Measurements from ENCODE around the gene WDR72. TPM values are rescaled to one million over a fixed set of nuclear protein-coding genes. Genes with fewer than 3 reads are reported as not detected.
"Not testable (repeated sequence)": the region's sequence is repeated elsewhere in the genome, so short reads cannot be mapped to it uniquely, and the experiment has no call there.

Gene WDR72
- total RNA-seq, 4 donors from 2014 or later = not detected

DNA sequence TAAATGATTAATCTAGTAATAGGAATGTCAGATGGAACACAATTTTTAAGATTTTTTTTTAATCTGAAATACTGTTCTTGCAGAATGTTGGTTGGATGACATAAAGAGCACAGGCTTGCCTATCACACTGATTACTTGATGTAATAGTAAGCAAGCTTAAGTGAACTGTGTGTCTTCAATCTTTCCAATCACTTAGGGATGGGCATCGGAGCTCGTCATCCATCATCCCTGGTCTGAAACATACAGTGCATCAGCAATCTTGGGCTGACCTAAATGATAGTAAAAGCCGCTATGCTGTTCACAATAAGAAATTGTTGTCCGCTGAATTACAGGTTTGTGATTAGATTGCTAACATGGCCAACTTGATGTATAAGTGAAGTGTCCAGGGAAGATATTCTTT, 195.8 kb downstream of the WDR72 start:
- no peak for DNase-seq (ENCODE audit: low spot score)
- no peak for ATAC-seq (ENCODE audit: low FRiP score)
- TF ChIP-seq, protein P1, sequence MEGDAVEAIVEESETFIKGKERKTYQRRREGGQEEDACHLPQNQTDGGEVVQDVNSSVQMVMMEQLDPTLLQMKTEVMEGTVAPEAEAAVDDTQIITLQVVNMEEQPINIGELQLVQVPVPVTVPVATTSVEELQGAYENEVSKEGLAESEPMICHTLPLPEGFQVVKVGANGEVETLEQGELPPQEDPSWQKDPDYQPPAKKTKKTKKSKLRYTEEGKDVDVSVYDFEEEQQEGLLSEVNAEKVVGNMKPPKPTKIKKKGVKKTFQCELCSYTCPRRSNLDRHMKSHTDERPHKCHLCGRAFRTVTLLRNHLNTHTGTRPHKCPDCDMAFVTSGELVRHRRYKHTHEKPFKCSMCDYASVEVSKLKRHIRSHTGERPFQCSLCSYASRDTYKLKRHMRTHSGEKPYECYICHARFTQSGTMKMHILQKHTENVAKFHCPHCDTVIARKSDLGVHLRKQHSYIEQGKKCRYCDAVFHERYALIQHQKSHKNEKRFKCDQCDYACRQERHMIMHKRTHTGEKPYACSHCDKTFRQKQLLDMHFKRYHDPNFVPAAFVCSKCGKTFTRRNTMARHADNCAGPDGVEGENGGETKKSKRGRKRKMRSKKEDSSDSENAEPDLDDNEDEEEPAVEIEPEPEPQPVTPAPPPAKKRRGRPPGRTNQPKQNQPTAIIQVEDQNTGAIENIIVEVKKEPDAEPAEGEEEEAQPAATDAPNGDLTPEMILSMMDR (IDR thresholded peaks at IDR 0.05) = no peak

DNA sequence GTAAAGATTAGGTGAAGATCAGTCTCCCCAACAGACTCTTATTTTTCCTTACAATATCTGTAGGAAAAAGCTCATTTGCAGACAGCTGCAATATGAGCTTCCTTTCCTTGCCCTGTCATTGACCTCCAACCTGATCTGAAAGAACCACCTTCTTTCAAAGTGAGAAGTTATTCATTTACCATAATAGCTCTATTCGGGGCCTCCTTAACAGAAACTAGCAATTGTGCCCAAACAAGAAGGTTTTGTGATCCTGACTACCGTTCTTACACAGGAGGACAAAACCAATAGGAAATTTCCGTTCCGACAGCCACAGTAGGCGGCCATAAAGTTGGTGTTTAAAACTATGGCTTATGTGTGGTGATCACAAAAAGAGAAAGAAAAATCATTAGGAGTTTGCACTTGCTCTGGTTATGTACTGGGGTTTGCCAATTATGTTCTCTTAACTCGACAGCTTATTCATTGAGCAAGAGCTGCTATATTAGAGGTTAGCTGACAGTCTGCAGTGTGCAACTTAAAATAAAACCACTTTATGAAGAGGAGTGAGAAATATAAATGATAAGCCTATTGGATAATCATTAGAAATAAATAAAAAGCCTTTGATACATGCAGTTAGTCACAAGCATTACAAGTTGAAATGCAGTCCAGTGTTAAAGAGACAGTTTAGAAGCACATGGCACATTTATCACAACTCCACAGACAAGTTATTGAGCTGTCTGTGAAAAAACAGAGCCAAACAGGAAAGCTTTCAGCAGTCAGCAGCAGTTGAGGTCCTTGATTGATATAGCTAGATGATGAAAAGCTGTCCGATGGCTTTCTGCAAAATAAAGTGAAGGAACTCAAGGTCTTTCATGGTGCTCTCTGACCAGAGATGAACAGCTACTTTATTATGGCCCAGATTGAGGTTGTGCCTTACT, 199.8 kb downstream of the WDR72 start:
- DNase-seq (ENCODE audit: low spot score) = no peak
- no peak for ATAC-seq (ENCODE audit: low FRiP score)
- TF ChIP-seq, protein P1 (IDR thresholded peaks at IDR 0.05) = no peak

DNA sequence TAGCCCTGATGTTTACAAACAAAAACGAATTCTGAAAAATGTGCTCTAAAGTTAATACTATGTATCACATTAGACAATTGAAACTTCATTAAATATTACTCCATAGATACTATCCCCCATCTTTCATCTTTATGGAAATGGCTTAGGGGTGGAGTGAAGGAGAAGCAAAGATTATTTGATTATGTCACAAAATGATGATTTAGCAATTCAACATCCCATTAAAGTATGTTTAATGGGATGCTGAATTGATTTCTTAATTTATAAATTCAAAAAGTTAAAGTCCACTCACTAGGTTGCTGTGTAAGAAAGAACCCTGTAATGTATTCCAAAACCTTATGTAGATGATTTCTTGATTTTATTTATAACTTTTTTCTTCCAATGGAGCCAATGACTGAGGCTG, 201.1 kb downstream of the WDR72 start:
- TF ChIP-seq, protein P1 (IDR thresholded peaks at IDR 0.05) = no peak
- ATAC-seq (ENCODE audit: low FRiP score) (no peak), DNase-seq (ENCODE audit: low spot score) (no peak)

DNA sequence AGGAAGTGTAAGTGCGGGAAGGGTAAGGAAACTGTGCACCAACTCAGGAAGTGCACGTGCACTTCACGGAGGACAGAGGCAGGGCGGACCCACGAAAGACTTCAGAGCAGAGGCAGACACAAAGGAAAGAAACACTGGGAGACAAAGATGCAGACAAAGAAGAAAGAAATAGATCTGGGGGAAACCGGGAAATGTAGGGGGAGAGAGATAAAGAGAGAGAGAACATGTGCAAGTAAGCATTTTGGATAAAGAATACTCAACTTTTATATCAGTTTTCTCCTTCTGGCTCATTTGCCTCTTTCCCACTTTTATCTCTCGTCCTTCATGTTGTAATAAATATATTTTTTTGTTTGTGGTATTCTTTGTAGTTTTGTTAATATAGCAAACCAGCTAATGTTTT, 204.2 kb downstream of the WDR72 start:
- DNase-seq (ENCODE audit: low spot score) = no peak
- TF ChIP-seq, protein P1 (IDR thresholded peaks at IDR 0.05) = no peak
- ATAC-seq (ENCODE audit: low FRiP score) = no peak

DNA sequence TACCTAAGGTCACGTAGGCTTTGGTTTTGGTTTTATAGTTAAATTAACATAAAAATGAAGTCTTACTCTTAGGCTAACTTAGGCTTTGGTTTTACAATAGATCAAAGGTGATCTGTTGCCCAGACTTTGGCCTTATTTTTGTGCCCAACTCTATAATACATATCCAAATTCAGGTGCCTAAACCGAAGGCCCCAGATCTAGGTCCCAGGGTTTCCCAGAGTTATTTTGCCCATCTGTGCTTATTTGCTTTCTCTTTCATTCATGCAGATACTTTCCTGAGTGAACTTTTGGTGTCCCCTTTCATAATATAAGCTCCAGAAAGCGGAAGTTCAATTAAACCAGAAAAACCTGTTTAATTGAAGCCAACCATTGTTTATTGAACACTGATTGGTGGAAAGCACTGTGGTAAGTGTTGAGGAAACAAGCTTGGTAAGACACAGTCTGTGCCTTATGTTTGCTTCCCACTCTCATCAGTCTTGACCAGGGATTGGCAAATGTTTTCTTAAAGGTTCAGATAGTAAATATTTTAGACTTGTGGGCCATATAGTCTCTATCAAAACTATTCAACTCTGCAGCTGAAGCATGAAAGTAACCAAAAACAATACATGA, 209.7 kb downstream of the WDR72 start:
- ATAC-seq (ENCODE audit: low FRiP score) = no peak
- TF ChIP-seq, protein P1 (IDR thresholded peaks at IDR 0.05) = no peak
- DNase-seq (ENCODE audit: low spot score) = no peak

DNA sequence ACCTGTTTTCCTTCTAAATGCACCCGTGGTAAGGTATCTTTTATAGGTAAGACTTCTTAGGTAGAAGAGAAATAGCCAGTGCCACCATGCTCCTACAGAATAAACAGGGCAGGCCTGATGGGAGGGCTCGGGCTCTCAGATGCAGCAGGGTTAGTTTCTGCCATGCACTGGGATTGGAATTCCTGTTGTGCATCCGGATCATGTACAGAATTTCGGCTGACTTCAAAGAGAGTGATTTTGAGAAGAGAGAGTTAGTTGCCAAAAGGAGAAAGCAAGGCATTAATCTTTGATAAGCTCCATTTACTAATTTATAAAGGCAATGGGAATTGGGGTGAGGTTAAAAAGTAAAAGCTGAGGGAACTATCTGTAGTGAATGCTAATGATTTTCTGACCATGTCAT, 211.2 kb downstream of the WDR72 start:
- TF ChIP-seq, protein P1 (IDR thresholded peaks at IDR 0.05) = no peak
- no peak for DNase-seq (ENCODE audit: low spot score)
- no peak for ATAC-seq (ENCODE audit: low FRiP score)

DNA sequence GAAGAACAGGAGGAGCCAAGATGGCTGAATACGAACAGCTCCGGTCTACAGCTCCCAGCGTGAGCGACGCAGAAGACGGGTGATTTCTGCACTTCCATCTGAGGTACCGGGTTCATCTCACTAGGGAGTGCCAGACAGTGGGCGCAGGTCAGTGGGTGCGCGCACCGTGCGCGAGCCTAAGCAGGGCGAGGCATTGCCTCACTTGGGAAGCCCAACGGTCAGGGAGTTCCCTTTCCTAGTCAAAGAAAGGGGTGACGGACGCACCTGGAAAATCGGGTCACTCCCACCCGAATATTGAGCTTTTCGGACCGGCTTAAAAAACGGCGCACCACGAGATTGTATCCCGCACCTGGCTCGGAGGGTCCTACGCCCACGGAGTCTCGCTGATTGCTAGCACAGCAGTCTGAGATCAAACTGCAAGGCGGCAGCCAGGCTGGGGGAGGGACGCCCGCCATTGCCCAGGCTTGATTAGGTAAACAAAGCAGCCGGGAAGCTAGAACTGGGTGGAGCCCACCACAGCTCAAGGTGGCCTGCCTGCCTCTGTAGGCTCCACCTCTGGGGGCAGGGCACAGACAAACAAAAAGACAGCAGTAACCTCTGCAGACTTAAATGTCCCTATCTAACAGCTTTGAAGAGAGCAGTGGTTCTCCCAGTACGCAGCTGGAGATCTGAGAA, 218.7 kb downstream of the WDR72 start:
- ATAC-seq (ENCODE audit: low FRiP score); DNase-seq (ENCODE audit: low spot score): not testable (repeated sequence)

All from omental fat pad (tissue), 4 donors.